Colon (tissue), 2 donors: ENCODE measurements around the gene MYO3B.

Source experiments
- FAIRE-seq: peaks from 2 replicates; lab custom pipeline; 2012; peaks lifted over from hg19 to GRCh38; lab: Jason Lieb, UNC
- donor health status: control.
- donor health status: control.

Gene MYO3B

GRCh38 chr2:170300993-170301392 is 123.0 kb downstream of the MYO3B start:
- FAIRE-seq = no peak

- FAIRE-seq = no peak
Measured at GRCh38 chr2:170301626-170302025, 123.7 kb downstream of the MYO3B start.

- FAIRE-seq = no peak
Measured at GRCh38 chr2:170305711-170306110, 127.8 kb downstream of the MYO3B start.

GRCh38 chr2:170306293-170306873 is 128.4 kb downstream of the MYO3B start:
- no peak for FAIRE-seq

GRCh38 chr2:170307052-170307451 is 129.1 kb downstream of the MYO3B start:
- FAIRE-seq = peak; percentile 70

- no peak for FAIRE-seq
Measured at GRCh38 chr2:170307555-170308351, 129.8 kb downstream of the MYO3B start.

- no peak for FAIRE-seq
Measured at GRCh38 chr2:170310876-170311502, 133.0 kb downstream of the MYO3B start.

GRCh38 chr2:170313347-170313991 is 135.5 kb downstream of the MYO3B start:
- FAIRE-seq = no peak

- FAIRE-seq = no peak
Measured at GRCh38 chr2:170313992-170314348, 136.0 kb downstream of the MYO3B start.

GRCh38 chr2:170314744-170315447 is 136.9 kb downstream of the MYO3B start:
- no peak for FAIRE-seq

GRCh38 chr2:170320948-170321347 is 143.0 kb downstream of the MYO3B start:
- no peak for FAIRE-seq

GRCh38 chr2:170321526-170321925 is 143.6 kb downstream of the MYO3B start:
- no peak for FAIRE-seq

GRCh38 chr2:170322140-170322766 is 144.3 kb downstream of the MYO3B start:
- FAIRE-seq = no peak

GRCh38 chr2:170323743-170324142 is 145.8 kb downstream of the MYO3B start:
- FAIRE-seq = no peak

GRCh38 chr2:170324640-170325046 is 146.7 kb downstream of the MYO3B start:
- no peak for FAIRE-seq

- FAIRE-seq = no peak
Measured at GRCh38 chr2:170330881-170331280, 152.9 kb downstream of the MYO3B start.

- FAIRE-seq = no peak
Measured at GRCh38 chr2:170332676-170333402, 154.9 kb downstream of the MYO3B start.

GRCh38 chr2:170335351-170335750 is 157.4 kb downstream of the MYO3B start:
- FAIRE-seq = no peak

- FAIRE-seq = no peak
Measured at GRCh38 chr2:170336408-170336807, 158.5 kb downstream of the MYO3B start.

- no peak for FAIRE-seq
Measured at GRCh38 chr2:170336916-170337315, 159.0 kb downstream of the MYO3B start.

GRCh38 chr2:170339322-170339721 is 161.4 kb downstream of the MYO3B start:
- FAIRE-seq = no peak
